ENCODE measurements around the gene BANP. TPM values are rescaled to one million over a fixed set of nuclear protein-coding genes. Genes with fewer than 3 reads are reported as not detected.

The BANP gene
- total RNA-seq, 1 experiment from 2014 or later, result 22.6 TPM

DNA sequence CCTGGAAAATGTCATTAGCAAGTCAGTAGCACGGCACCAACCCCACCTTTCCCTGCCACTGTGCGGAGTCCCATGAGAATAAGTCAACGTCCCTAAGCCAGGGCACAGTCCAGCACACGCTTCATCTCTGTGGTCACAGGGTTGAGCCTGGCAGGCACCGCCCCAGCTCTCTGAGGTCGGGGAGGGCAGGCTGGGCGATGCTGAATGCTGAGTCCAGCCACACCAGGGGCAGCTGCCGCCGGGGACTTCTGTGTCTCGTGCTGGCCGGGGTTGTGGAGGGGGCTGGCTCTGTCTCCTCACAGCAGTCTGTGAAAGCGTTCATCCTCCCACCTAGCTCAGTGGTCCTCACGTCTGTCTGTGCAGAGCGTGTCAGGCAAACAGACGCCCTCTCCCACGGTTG lies 53.2 kb downstream of the BANP start:
- no peak for DNase-seq (ENCODE audit: low read depth, low spot score)
- Histone ChIP-seq H3K27me3 (ENCODE audit: control insufficient read depth, insufficient read depth, low read length) (no peaks in the 10 kb centered on the region), H3K27ac (ENCODE audit: low read length) (no peak overlapping the region), H3K4me3 (ENCODE audit: low read depth in 2 of 2, low read length in 2 of 2) (no peak overlapping the region), H3K9me3 (ENCODE audit: control insufficient read depth, insufficient read depth, low read depth, low read length) (no peaks in the 10 kb centered on the region), H3K36me3 (ENCODE audit: control insufficient read depth, insufficient read depth, low read length) (no peaks in the 10 kb centered on the region; the same call in 1 of the 2 replicates), H3K4me1 (ENCODE audit: control insufficient read depth, insufficient read depth, low read length) (no peaks in the 10 kb centered on the region)
- ChIA-PET CTCF (no interaction called here), POLR2A (no interaction called here)
- no peak for ATAC-seq
- no TSS peak for BruUV-seq (replicated peaks)
- TF ChIP-seq POLR2AphosphoS5 (IDR thresholded peaks at IDR 0.05; ENCODE audit: low read depth, low read length), result no peak
- TF ChIP-seq, protein P1, sequence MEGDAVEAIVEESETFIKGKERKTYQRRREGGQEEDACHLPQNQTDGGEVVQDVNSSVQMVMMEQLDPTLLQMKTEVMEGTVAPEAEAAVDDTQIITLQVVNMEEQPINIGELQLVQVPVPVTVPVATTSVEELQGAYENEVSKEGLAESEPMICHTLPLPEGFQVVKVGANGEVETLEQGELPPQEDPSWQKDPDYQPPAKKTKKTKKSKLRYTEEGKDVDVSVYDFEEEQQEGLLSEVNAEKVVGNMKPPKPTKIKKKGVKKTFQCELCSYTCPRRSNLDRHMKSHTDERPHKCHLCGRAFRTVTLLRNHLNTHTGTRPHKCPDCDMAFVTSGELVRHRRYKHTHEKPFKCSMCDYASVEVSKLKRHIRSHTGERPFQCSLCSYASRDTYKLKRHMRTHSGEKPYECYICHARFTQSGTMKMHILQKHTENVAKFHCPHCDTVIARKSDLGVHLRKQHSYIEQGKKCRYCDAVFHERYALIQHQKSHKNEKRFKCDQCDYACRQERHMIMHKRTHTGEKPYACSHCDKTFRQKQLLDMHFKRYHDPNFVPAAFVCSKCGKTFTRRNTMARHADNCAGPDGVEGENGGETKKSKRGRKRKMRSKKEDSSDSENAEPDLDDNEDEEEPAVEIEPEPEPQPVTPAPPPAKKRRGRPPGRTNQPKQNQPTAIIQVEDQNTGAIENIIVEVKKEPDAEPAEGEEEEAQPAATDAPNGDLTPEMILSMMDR (IDR thresholded peaks at IDR 0.05), result no peak
- no peak for TF ChIP-seq SIN3A (IDR thresholded peaks at IDR 0.05; ENCODE audit: borderline replicate concordance, insufficient read depth, low read depth, low read length)
- TF ChIP-seq, protein P2, sequence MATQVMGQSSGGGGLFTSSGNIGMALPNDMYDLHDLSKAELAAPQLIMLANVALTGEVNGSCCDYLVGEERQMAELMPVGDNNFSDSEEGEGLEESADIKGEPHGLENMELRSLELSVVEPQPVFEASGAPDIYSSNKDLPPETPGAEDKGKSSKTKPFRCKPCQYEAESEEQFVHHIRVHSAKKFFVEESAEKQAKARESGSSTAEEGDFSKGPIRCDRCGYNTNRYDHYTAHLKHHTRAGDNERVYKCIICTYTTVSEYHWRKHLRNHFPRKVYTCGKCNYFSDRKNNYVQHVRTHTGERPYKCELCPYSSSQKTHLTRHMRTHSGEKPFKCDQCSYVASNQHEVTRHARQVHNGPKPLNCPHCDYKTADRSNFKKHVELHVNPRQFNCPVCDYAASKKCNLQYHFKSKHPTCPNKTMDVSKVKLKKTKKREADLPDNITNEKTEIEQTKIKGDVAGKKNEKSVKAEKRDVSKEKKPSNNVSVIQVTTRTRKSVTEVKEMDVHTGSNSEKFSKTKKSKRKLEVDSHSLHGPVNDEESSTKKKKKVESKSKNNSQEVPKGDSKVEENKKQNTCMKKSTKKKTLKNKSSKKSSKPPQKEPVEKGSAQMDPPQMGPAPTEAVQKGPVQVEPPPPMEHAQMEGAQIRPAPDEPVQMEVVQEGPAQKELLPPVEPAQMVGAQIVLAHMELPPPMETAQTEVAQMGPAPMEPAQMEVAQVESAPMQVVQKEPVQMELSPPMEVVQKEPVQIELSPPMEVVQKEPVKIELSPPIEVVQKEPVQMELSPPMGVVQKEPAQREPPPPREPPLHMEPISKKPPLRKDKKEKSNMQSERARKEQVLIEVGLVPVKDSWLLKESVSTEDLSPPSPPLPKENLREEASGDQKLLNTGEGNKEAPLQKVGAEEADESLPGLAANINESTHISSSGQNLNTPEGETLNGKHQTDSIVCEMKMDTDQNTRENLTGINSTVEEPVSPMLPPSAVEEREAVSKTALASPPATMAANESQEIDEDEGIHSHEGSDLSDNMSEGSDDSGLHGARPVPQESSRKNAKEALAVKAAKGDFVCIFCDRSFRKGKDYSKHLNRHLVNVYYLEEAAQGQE (IDR thresholded peaks at IDR 0.05; ENCODE audit: insufficient read depth in 1 of 2, low read depth in 2 of 2, low read length in 1 of 2), result no peak
- no peak for TF ChIP-seq TCF7L2 (IDR thresholded peaks at IDR 0.05; ENCODE audit: low read depth, low read length)
- in situ Hi-C loops (cut with HindIII; ENCODE audit: low pct_unique_long_range_greater_than_20kb, low sequenced_read_pairs) (no loop called here), intact Hi-C loops (cut with micrococcal nuclease; ENCODE audit: unreplicated experiment) (no loop called here)

DNA sequence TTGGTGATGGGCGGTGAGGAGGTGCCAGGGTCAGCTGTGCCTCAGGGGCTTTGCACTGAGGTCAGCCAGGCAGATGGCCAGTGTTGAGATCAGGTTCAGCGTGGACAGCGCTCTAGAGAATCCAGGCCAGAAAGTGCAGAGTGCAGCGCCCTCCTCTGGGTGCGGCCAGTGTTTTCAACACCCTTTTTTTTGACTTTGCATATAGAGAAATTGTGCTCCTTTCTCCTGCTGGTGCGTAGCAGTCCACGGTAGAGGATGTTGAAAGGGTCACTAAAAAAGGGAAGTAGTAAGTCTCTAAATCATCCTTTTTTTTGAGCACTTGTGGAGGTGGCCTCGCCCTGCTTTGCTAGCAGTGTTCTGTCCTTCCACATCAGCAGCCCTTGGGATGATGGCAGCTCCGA lies 53.9 kb downstream of the BANP start:
- DNase-seq (ENCODE audit: low read depth, low spot score) (no peak), ATAC-seq (no peak)
- POLR2A ChIA-PET, result no interaction called here
- TF ChIP-seq, protein P2 (IDR thresholded peaks at IDR 0.05; ENCODE audit: insufficient read depth in 1 of 2, low read depth in 2 of 2, low read length in 1 of 2), result peak in 1 of 2 experiments; percentile 47; a peak in 1 of 4 replicates
- no peak for TF ChIP-seq SIN3A (IDR thresholded peaks at IDR 0.05; ENCODE audit: borderline replicate concordance, insufficient read depth, low read depth, low read length)
- intact Hi-C loops (cut with micrococcal nuclease; ENCODE audit: unreplicated experiment) (no loop called here), in situ Hi-C loops (cut with HindIII; ENCODE audit: low pct_unique_long_range_greater_than_20kb, low sequenced_read_pairs) (no loop called here)
- Histone ChIP-seq H3K36me3 (ENCODE audit: control insufficient read depth, insufficient read depth, low read length) (no peaks in the 10 kb centered on the region; the same call in 1 of the 2 replicates), H3K4me1 (ENCODE audit: control insufficient read depth, insufficient read depth, low read length) (no peaks in the 10 kb centered on the region), H3K27me3 (ENCODE audit: control insufficient read depth, insufficient read depth, low read length) (no peaks in the 10 kb centered on the region), H3K9me3 (ENCODE audit: control insufficient read depth, insufficient read depth, low read depth, low read length) (no peaks in the 10 kb centered on the region), H3K27ac (ENCODE audit: low read length) (no peak overlapping the region), H3K4me3 (ENCODE audit: low read depth in 2 of 2, low read length in 2 of 2) (no peak overlapping the region)
- CTCF ChIA-PET, result no interaction called here
- BruUV-seq (replicated peaks), result no TSS peak
